GM18517 (cell line): Measurements from ENCODE around the gene MATK.
"Not testable (repeated sequence)": the region's sequence is repeated elsewhere in the genome, so short reads cannot be mapped to it uniquely, and the experiment has no call there.

Experiments used
- ATAC-seq: cut with Tn5 transposase; IDR thresholded peaks from one replicate; pipeline ENCODE4 v1.9.1; 2021; ENCODE audit warnings: mild to moderate bottlenecking, moderate library complexity; ENCODE audit not compliant: unreplicated experiment

Gene MATK

GRCh38 chr19:3771906-3772455 is 14.2 kb downstream of the MATK start, which contains the start of gene RAX2:
TSS of gene RAX2 (minus strand) at chr19:3772228. CDS start at chr19:3771742, 486 bp downstream.
- no peak for ATAC-seq

- no peak for ATAC-seq
These were observed 14.9 kb downstream of the MATK start for GRCh38 chr19:3771000-3771905.

GRCh38 chr19:3770136-3770999 is 15.8 kb downstream of the MATK start:
- ATAC-seq, result no peak

- no peak for ATAC-seq
These were observed 16.7 kb downstream of the MATK start for GRCh38 chr19:3769494-3769893.

- no peak for ATAC-seq
These were observed 17.5 kb downstream of the MATK start for GRCh38 chr19:3768748-3769099.

- no peak for ATAC-seq
These were observed 18.0 kb downstream of the MATK start for GRCh38 chr19:3768015-3768747.

GRCh38 chr19:3767050-3767449 is 19.1 kb downstream of the MATK start:
- ATAC-seq, result no peak

GRCh38 chr19:3766520-3766919 is 19.7 kb downstream of the MATK start:
- ATAC-seq, result no peak

- ATAC-seq, result not testable (repeated sequence)
These were observed 20.4 kb downstream of the MATK start for GRCh38 chr19:3765757-3766156.

- ATAC-seq, result no peak
These were observed 21.1 kb downstream of the MATK start for GRCh38 chr19:3765121-3765520.

- peak; percentile 85 for ATAC-seq
These were observed 23.4 kb downstream of the MATK start, which contains the start of gene MRPL54 for GRCh38 chr19:3762501-3763459. TSS of gene MRPL54 (plus strand) at chr19:3762682. CDS start at chr19:3762701, 19 bp downstream.

GRCh38 chr19:3762130-3762473 is 24.1 kb downstream of the MATK start:
- ATAC-seq, result no peak

- ATAC-seq, result peak; percentile 28
These were observed 24.6 kb downstream of the MATK start, which contains the start of gene APBA3 for GRCh38 chr19:3761382-3762129. TSS of gene APBA3 (minus strand) at chr19:3761692. CDS start at chr19:3760264, 1,428 bp downstream.

- no peak for ATAC-seq
These were observed 25.3 kb downstream of the MATK start for GRCh38 chr19:3760871-3761361.

- ATAC-seq, result no peak
These were observed 26.5 kb downstream of the MATK start for GRCh38 chr19:3759482-3760254.

GRCh38 chr19:3758297-3758696 is 27.9 kb downstream of the MATK start:
- ATAC-seq, result not testable (repeated sequence)

GRCh38 chr19:3757705-3758104 is 28.5 kb downstream of the MATK start:
- ATAC-seq, result not testable (repeated sequence)
